K562 (cell line): ENCODE results near the gene PCSK7. TPM values are rescaled to one million over a fixed set of nuclear protein-coding genes. Genes with fewer than 3 reads are reported as not detected.

ENCODE experiments used
- BHLHE40 ChIP-seq: IDR thresholded peaks from 2 replicates; pipeline ENCODE4 v1.6.1; 2011; ENCODE audit warnings: low read length, improper control_type of control experiment
- CXXC5 ChIP-seq: fragments of 250-450 bp; sonication (Bioruptor Pico); IDR thresholded peaks from 2 replicates; pipeline ENCODE4 v1.8.0; 2022; ENCODE audit warnings: inconsistent platforms, mild to moderate bottlenecking, moderate library complexity
- FOXJ2 ChIP-seq: fragments of 200-800 bp; sonication (Bioruptor generic); IDR thresholded peaks from 2 replicates; pipeline ENCODE4 v1.6.1; 2016; ENCODE audit warnings: missing genetic modification characterization, missing compliant biosample characterization
- GABPB1 ChIP-seq: sonication (generic); formaldehyde crosslinking; IDR thresholded peaks from 2 replicates; pipeline ENCODE4 v1.8.0; 2022; ENCODE audit warnings: mild to moderate bottlenecking, missing genetic modification reagents
- JUN ChIP-seq, 2 experiments: sonication (generic) in 1 of 2; formaldehyde crosslinking in 1 of 2; IDR thresholded peaks; 2 replicates each; pipeline versions ENCODE4 v1.6.1 to v1.8.0; 2012 to 2022; ENCODE audit warnings: borderline replicate concordance in 2 of 2, mild to moderate bottlenecking in 2 of 2, improper control_type of control experiment in 1 of 2, low read depth in 1 of 2, low read length in 1 of 2, missing genetic modification reagents in 1 of 2
- MAX ChIP-seq: sonication (generic); formaldehyde crosslinking; IDR thresholded peaks from 2 replicates; pipeline ENCODE4 v1.9.0; 2022; ENCODE audit warnings: mild to moderate bottlenecking, missing genetic modification reagents
- POLR2B ChIP-seq: fragments of 450-650 bp; IDR thresholded peaks from 2 replicates; pipeline ENCODE4 v1.6.1; 2018; ENCODE audit warnings: low read depth; ENCODE audit not compliant: partially characterized antibody
- TAL1 ChIP-seq: fragments of 450-650 bp; IDR thresholded peaks from 2 replicates; pipeline ENCODE4 v1.6.1; 2016; ENCODE audit warnings: mild to moderate bottlenecking
- ZBTB40 ChIP-seq, 2 experiments: fragments of 450-650 bp in 1 of 2; sonication (generic) in 1 of 2; formaldehyde crosslinking in 1 of 2; IDR thresholded peaks; 2 replicates each; pipeline versions ENCODE4 v1.7.1 to v1.9.0; 2016 to 2022; ENCODE audit warnings: inconsistent platforms in 1 of 2, mild to moderate bottlenecking in 1 of 2, missing genetic modification reagents in 1 of 2
- ZBTB7A ChIP-seq: IDR thresholded peaks from 2 replicates; pipeline ENCODE4 v1.6.1; 2011; ENCODE audit warnings: low read depth, mild to moderate bottlenecking, low read length, moderate library complexity, borderline replicate concordance; ENCODE audit not compliant: control insufficient read depth
- ZNF133 ChIP-seq: fragments of 250-450 bp; sonication (Bioruptor Pico); IDR thresholded peaks from 2 replicates; pipeline ENCODE4 v1.4.0; 2020; ENCODE audit warnings: mild to moderate bottlenecking
- ZNF592 ChIP-seq: fragments of 450-650 bp; IDR thresholded peaks from 2 replicates; pipeline ENCODE4 v1.6.1; 2017; ENCODE audit warnings: antibody characterized with exemption, mild to moderate bottlenecking
- polyA plus RNA-seq, 8 experiments: library from polyadenylated mRNA; depleted of rRNA in 4 of 8; stranded (reverse) in 5 of 8; unstranded in 3 of 8; fragments of >200 nt; fragmentation: Nextera tagmentation in 2 of 8; fragmentation: Illumina TruSeq in 1 of 8; extraction: Ambion mirVana in 2 of 8; extraction: Trizol in 1 of 8; gene quantifications; 2 replicates each; pipeline versions ENCODE4 v1.2.1 to v1.2.3, GENCODE V29; 2011 to 2014; ENCODE audit warnings: inconsistent platforms in 1 of 8, missing spikeins in 1 of 8
- total RNA-seq, 7 experiments: library from RNA; depleted of rRNA in 6 of 7; stranded (reverse); fragments of >200 nt in 6 of 7; fragmentation: Illumina TruSeq in 2 of 7; extraction: Trizol in 2 of 7; gene quantifications; 2 replicates each; pipeline versions ENCODE4 v1.2.1 to v1.2.3, GENCODE V29; 2011 to 2021; ENCODE audit warnings: low replicate concordance in 1 of 7

Gene PCSK7
- total and polyA plus RNA-seq, 9 of the 15 experiments (the other 6 are each of a cell fraction or from before 2014, with no cell fraction given), result 3.1 to 29.2 (median 15.6) TPM

- no peak for TF ChIP-seq ZBTB40 (IDR thresholded peaks at IDR 0.05)
- TF ChIP-seq ZBTB40 (CRISPR knock-in tag; IDR thresholded peaks at IDR 0.05), result no peak
- peak; percentile 63 for TF ChIP-seq JUN (IDR thresholded peaks at IDR 0.05; ENCODE audit: borderline replicate concordance, low read depth, low read length)
- TF ChIP-seq JUN (CRISPR knock-in tag; IDR thresholded peaks at IDR 0.05; ENCODE audit: borderline replicate concordance), result no peak
- no peak for TF ChIP-seq ZNF133 (CRISPR knock-in tag)
- TF ChIP-seq TAL1, result peak; percentile 20; the same call in 1 of the 2 replicates
- TF ChIP-seq GABPB1 (CRISPR knock-in tag), result peak; percentile 33; the same call in 1 of the 2 replicates
- TF ChIP-seq BHLHE40, result peak; percentile 62
- TF ChIP-seq MAX (CRISPR knock-in tag), result 0 out of 2 replicates have a peak, but pooled peaks have one; percentile 43
- TF ChIP-seq FOXJ2 (tag), result peak; percentile 74
- TF ChIP-seq ZNF592, result 0 out of 2 replicates have a peak, but pooled peaks have one; percentile 12
- TF ChIP-seq CXXC5 (CRISPR knock-in tag), result peak; percentile 97
- TF ChIP-seq ZBTB7A, result peak; percentile 80; the same call in 1 of the 2 replicates
- TF ChIP-seq POLR2B, result peak; percentile 48
Observed at GRCh38 chr11:117178210-117179034, 53.5 kb downstream of the PCSK7 start, which contains the start of gene SIDT2 (continued).
